ENCODE results near the gene CRY1.
"Not testable (repeated sequence)": the region's sequence is repeated elsewhere in the genome, so short reads cannot be mapped to it uniquely, and the experiment has no call there.

Gene CRY1

DNA sequence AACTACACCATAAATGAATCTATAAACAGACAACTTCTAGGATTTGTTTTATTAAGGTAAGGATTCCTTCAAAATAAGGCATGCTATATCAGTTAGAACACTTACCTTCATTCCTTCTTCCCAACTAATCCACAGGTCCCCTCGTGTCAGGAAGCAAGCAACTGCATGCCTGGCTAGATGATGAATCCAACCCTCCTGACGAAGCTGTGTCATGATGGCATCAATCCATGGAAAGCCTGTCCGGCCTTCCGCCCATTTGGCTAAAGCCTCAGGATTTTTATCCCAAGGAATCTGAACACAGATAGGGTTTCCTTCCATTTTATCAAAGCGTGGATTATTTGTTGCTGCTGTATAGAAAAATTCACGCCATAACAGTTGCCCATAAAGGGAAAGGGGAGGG is 93.9 kb downstream of the CRY1 start:
- DNase-seq (ENCODE audit: low read depth): no peak

DNA sequence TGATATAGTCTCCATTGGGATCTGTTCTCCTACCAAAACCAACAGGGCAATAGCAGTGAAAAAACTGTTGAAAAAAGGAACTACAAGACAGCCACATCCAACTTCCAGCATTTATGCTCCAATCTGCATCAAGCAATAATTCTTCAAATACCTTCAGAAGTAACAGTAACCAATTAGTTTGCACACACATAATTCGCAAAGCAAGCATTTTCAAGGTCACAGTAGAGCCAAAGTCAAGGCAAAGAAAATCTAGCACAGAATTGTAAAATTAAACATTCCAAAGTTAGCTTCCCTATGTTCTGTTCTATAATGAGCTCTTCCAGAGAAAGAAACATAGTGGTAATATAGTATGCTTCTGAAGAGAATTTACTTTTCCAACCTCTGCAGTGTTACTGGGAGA is 95.4 kb downstream of the CRY1 start:
- DNase-seq (ENCODE audit: low read depth): no peak

DNA sequence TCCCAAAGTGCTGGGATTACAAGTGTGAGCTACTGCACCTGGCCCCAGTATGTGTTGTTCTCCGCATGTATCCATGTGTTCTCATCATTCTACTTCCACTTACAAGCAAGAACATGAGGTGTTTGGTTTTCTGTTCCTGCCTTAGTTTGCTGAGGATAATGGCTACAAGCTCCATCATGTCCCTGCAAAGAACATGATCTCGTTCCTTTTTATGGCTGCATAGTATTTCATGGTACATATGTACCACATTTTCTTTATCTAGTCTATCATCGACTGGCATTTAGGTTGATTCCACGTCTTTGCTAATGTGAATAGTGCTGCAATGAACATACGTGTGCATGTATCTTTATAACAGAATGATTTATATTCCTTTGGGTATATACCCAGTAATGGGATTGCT is 97.2 kb downstream of the CRY1 start:
- not testable (repeated sequence) for DNase-seq (ENCODE audit: low read depth)

DNA sequence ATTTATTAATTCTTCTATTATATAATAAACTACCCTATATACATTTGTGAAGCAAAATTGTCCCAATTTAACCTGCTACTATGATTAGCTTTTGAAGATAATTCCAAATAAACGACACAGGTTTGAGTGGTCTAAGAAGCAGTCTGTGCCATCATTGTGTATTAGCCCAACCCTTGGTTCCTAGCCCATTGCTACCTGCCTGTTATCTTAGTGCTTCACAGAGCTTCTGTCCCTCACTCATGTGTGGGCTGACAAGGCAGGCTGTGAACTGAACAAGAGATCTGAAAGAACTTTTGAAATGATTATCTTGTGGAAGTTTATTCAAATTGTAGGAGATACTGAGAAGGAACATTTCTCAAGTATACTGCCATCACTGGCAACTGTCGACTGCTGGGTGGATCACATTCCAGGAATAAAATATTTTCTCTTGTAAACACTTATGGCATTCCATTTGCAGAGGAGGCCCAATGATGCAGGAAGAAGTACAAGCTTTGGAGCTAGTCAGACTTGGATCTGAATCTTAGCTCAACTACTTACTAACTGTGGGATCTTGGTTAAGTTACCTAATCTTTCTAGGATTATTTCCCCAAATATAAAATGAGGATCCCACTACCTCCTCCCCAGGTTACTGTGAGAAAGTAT is 98.6 kb downstream of the CRY1 start:
- DNase-seq (ENCODE audit: low read depth): no peak

DNA sequence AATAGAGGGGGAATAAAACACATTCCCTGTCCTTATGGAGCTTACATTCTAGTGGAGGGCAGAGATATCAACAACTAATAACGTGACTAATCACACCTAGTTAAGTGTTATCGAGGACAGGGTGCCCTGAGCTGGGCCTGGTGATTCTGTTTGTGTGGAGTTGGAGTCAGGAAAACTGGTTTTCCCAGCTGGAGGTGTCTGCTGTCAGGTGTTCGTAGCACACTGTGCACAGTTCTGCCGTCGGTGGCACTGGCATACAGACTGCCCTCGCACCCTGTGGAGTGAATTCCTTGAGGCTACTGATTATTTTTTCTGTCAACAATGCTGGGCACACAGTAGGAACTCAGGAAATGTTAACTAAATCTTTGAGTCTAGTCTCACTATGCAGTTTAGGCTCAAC is 105.5 kb downstream of the CRY1 start:
- DNase-seq (ENCODE audit: low read depth): no peak

DNA sequence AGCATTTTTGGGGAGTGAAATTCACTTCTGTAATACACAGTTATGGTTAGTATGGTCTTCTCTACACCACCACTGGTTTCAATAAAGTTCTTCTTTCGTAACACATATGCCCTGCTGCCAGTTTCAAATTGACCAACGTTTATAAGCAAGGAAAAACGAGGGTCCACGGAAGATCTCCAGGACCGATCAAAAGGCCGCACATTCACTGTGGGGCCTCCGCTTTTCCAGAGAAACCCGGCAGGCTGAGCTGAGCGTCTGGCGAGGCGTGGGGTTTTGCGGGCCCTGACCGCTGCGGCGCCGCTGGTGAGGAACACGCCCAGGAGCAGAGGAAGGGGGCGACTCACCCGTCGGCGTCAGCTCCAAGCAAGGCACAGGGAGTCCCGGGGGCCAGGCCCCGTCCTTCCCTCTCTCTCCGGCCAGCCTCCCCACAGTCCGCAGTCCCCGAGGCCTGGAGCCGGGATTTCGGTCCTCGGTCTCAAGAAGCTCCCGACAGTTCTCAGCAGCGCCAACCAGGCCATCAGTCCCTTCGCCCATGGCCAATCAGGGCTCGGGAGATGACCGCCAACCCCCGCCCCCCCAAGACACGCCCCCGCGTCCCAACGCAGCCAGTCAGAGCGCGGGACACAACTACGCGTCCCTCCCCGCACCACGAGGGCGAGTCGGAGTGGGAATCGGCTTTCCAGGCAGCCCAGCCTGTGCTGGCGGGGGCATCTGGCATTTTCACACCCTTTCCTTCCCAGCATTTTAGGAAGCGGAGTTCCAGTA is 106.5 kb downstream of the CRY1 start, which contains the start of gene MTERF2:
Gene MTERF2 (minus strand): TSS at position 522 of the 765 bp plus-strand sequence. CDS start 8,432 bp downstream, outside the sequence.
- DNase-seq (ENCODE audit: low read depth): peak; percentile 63

DNA sequence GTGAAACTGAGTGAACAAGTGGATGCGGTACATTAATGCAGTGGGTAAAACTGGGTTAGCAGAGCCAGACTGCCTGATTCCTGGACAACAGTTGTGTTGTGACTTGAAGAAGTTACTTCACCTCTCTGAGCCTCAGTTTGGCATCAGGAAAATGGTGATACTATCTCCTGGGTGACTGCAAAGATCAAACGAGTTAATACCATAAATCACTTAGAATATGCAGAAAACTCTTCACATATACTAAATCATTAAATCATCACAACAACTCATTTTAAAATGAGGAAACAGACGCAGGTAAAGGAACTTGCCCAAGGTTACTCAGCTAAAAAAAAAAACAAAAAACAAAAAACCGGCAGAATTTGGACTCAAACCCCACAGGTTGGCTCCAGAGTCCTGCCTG is 107.2 kb downstream of the CRY1 start:
- DNase-seq (ENCODE audit: low read depth): no peak

DNA sequence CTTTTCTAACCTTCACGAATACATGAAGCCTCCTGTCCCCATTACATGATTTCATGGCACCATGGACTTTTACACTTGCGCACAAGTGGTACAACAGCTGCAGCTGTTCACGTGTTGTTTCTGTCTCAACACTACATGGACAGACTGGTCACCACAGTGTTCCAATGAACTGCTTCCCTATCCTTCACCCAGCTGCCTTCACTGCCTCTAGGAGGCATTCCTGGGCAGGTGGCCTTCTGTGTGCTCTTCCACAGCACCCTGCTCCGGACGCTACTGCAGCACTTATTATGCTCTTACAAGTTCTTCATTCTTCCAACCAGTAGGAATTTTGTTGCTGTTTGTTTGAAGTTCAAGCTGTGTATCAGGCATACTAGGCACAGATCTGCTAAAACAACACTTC is 107.9 kb downstream of the CRY1 start:
- no peak for DNase-seq (ENCODE audit: low read depth)

DNA sequence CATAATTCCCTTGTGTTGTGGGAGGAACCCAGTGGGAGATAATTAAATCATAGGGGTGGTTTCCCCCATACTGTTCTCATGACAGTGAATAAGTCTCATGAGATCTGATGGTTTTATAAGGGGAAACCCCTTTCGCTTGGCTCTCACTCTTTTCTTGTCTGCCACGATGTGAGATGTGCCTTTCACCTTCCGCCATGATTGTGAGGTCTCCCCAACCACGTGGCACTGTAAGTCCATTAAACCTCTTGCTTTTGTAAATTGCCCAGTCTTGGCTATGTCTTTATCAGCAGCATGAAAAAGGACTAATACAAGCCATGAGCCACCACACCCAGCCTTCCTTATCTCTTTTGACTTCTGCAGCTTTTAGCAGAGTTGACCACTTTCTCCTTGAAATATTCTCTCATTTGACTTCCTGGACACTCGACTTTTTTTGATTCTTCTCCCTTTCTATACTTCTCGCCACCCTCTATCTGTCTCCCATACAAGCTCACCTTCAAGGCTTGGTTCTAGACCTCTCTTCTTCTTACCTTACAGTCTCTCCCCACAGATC is 108.7 kb downstream of the CRY1 start:
- DNase-seq (ENCODE audit: low read depth): no peak

DNA sequence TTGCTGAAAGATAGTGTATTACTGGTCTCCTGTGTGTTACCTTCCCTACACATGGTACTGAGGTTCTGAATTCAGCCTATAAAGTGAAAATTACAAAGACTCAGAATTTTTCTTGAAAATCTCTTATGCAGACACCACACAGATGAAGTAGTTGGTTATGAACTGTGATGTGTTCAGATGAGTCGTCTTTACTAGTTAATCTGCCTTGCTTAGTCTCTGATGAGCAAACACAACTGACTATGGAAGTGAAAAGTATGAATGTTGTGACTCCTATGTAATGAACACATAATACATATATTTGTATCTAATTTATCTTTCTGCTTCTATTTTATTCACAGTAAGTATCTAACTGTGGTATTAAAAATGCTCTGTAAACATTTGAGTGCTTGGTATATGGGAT is 111.1 kb downstream of the CRY1 start:
- no peak for DNase-seq (ENCODE audit: low read depth)

DNA sequence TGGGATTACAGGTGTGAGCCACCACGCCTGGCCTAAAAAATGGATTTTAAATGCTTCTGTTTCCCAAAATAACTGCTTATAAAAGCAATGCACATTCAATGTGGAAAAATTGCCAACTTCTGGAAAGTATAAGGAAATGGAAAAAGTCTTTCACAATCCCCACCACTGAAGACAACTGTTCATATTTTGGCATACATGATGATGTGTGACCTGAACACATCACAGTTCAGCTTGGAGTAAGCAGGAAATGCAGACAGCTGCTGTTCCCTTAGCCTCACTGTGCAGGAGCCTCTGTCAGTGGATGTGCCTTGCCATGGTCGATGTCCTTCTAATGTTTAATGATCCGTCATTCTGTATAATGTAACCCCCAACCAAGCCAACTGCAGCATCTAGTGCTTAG is 111.6 kb downstream of the CRY1 start:
- no peak for DNase-seq (ENCODE audit: low read depth)

DNA sequence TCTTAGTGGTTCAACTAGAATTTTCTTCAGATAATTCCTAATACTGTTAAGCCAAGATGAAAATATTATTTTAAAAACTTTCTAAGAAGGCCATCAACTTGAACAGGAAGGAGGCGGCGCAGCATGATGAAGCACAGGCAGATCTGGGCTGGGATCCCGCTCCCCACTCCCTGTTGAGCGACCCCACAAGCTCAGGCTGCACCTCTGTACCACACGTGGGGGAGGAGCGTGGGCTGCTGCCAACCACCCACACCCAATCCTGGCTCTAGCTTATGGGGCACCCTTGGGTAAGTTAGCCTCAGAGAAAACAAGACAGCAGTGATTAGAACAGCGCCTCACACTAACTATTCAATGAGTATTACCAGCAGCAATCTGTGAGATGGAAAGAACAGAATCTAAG is 112.4 kb downstream of the CRY1 start:
- DNase-seq (ENCODE audit: low read depth): no peak

DNA sequence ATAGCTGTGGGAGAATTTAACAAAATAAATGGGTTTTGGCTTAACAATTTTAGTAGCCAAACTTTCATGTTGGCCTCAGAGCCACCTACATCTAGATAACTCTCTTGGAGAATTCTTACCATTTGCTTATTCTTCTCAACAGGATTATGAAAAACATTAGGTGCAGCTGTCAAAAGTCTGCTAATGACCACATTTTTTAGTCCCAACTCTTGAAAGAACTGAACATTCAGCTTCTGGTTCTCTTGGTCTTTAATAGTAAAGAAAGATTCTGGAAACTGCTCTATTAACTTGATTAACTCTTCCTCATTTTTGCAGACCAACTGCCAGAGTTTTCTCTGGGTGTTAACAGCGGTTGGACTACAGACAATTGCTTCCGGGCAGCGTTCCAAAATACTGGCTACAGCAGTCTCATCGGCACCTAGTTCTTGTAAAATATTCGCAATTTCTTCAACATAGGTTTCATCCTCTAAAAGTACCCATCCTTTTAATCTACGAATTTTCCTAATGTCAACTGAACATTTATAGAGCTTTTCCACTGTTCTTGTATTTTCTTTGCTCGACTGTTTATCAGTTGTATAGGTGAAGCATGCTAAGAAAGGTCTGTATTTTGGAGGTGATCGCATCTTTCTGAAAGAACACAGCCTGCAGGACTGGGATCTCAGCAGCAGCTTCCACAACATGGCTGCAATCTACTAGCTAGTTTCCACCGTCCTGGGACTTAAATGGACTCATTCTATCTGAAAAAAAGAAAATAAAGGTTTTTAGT is 115.1 kb downstream of the CRY1 start:
- DNase-seq (ENCODE audit: low read depth): no peak

DNA sequence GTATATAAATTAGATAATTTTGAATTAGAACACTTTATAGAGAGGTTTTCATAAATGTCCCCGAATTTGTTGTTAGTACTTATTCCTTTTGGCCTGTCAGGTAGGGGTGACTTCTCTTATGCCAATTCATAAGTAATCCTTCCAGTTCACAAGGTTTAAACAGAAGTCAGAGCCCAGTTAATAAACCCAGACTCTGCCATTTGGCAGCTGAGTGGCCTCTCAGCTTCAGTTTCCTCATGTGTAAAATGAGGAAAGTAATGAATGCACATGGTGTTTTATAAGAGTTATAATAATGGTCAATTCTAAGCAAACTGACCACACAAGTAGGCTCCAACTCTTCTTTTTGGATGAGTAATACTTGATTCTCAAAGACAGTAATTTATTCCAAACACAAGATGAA is 116.7 kb downstream of the CRY1 start:
- no peak for DNase-seq (ENCODE audit: low read depth)

DNA sequence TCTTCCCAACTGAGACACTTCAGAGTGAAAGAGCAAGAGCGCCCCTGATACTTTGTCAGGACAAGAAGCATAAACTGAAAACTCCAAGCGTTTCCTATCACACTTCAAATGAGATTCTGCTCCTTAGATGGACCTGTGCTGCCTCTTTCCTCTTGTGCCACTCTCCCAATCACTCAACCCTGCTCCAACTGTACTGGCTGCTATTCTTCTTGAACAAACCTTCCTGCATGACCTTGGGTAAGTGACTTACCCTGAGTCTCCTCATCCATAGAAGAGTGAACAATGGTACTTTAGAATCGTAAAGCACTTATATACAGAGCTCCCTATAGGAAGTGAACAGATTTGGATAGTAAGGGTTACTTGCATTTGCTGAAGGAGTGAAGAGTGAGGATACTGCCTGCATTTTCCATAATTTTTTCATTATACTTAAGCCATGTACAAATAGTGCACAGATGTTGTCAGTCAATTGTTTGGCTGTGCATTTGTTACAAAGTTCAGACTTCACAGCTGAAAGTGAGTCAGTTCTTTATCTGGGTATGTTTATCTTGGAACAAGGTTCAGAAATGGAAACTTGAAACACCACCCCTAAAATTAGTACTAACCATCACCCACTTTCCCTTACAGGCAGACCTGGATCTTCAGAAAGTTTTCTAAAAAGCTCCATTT is 117.2 kb downstream of the CRY1 start:
- no peak for DNase-seq (ENCODE audit: low read depth)

DNA sequence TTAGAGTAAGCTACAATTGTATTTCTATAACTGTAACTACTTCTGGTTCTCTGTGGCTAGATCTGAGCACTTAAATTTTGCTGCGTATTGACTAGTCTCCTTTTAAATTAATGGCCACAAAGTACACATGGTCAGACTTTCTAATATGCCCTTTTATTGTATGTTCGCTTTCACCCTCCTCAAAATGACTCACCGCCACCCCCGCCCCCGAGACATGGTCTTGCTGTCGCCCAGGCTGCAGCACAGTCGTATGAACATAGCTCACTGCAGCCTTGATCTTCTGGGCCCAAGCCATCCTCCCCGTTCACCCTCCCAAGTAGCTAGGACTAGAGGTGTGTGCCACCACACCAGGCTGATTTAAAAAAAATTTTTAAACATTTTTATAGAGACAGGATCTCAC is 118.3 kb downstream of the CRY1 start:
- DNase-seq (ENCODE audit: low read depth): no peak

DNA sequence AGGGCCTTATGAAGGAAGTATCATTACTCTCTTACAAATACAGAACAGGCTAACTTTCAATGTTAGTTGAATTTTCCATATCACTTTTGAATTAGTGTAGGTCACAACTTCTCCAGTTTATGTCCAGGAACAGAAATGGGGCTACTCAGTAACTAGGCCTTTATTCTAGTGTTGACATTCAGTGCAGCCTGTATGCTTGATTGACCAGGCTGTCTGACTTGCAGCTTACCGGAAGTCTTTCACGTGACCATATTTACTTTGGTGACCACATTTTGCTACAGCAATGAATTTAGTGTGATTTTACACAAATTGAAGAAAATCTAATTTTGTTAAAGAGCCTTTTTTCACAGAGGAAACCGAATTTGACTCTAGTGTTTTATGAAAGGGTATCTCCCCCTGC is 118.8 kb downstream of the CRY1 start:
- DNase-seq (ENCODE audit: low read depth): no peak

DNA sequence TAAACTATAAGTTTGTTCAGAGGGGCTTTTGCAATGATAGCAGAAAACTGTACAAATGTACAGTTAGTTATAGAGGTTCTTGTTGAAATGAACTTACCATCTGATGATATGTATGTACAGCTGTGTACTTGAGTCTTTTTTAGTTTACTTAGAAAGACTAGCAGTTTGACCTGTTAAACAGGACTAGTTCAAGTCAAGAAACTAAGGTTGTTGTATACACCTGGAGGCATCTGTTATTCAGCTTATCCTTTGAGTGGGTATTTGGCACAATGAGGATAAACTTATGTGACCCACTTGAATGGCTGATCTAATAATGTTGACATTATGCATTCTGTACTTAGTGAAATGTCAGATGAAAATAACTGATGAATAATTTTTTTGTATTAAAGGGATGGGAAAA is 119.8 kb downstream of the CRY1 start:
- DNase-seq (ENCODE audit: low read depth): no peak

DNA sequence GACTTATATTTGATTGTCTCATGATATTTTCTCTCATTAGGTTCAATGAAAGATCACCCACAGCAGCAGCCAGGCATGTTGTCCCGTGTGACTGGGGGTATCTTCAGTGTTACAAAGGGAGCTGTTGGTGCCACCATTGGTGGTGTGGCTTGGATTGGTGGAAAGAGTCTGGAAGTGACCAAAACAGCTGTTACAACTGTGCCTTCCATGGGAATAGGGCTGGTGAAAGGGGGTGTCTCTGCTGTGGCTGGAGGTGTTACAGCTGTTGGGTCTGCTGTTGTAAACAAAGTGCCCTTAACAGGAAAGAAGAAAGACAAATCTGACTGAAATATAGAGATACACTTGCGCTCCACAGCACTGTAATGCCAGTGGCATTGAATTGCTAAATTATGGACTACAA is 122.3 kb downstream of the CRY1 start:
- DNase-seq (ENCODE audit: low read depth): no peak

DNA sequence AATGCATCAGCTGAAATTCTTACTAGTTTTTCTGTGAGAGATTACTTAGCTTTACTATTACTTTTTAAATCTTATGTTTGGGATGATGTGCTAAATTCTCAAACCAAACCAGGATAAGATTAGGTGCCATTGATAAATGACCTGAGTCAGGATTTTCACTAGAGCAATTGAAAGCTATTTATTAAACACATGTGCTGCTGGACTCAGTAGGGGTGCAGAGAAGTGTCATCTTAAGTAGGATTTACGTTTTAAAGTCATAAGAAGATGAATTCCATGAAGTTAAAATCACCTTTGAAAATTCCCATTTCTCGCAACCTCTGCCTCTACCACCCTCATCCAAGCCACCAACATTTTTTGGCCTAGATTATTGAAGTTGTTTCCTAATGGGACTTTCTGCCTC is 128.8 kb downstream of the CRY1 start:
- DNase-seq (ENCODE audit: low read depth): no peak

DNA sequence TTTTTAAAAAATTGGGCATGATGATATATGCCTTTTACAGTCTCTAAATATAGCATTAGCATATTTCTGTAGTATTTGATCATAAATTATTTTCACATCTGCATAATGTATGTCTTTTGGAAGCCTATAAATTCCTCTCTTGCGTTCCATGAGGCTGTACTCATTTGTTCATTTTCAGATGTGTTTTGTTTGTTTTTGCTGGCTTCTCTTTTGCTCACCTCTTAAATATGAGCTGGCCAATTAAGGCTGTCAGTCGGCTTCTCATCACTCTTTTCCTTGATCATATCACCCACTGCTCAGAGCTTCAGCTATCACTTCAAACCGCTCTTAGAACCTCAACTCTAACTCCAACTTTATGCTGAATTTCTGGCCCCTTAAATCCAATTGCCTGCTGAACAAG is 131.1 kb downstream of the CRY1 start:
- DNase-seq (ENCODE audit: low read depth): no peak

DNA sequence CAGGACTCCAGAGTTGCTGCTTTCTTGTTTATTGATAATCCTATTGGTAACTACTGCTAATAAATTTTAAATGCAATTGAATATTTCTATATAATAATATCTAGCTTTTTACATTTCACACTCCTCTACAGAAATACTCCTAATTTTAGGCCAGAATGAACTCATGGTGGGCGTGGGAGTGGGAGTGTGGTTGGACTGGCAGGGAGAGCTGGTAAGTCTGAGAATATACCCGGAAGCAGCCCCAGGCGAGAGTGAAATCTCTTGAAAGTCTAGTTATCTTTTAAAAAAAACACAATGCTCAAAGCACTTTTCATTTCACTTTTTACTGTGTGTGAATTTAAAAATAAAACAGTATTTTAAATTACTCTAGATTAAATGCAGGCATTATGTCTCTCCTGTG is 132.9 kb downstream of the CRY1 start:
- DNase-seq (ENCODE audit: low read depth): no peak

Measured in activated T-helper 1 cell treated with Interleukin-2 at 50 U/mL for 16 hours (primary cell).